Measurements from ENCODE around the gene IRF9. TPM values are rescaled to one million over a fixed set of nuclear protein-coding genes. Genes with fewer than 3 reads are reported as not detected.
A peak's percentile ranks its signal among the peaks of the same experiment; 100 is the strongest.

The IRF9 gene
- total and polyA plus RNA-seq, 2 of the 13 experiments (the other 11 are each of a cell fraction or from before 2014, with no cell fraction given) = 14.9 to 49.7 TPM

DNA sequence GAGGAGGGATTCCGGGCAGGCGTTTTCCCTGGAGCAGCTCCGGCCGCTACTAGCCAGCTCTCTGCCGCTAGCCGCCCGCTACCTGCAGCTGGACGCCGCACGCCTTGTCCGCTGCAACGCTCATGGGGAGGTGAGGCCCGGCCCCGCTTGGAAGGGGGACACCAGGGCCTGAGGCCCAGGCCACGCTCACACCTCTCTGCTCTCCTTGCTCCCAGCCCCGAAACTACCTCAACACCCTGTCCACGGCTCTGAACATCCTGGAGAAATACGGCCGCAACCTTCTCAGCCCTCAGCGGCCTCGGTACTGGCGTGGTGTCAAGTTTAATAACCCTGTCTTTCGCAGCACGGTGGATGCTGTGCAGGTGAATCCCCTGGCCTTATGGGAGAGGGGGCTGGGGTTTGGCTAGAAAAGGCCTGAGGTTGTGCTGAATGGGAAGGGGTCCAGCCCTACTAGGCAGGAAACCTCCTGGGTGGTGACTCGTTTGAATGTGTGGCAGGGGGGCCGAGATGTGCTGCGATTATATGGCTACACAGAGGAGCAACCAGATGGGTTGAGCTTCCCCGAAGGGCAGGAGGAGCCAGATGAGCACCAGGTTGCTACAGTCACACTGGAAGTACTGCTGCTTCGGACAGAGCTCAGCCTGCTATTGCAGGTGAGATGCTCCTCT is 13.2 kb upstream of the IRF9 start (continued):
- TF ChIP-seq CEBPG (CRISPR knock-in tag; IDR thresholded peaks at IDR 0.05) (no peak), ZNF883 (CRISPR knock-in tag; IDR thresholded peaks at IDR 0.05; ENCODE audit: not compliant biosample characterization) (no peak), CENPT (CRISPR knock-in tag; IDR thresholded peaks at IDR 0.05; ENCODE audit: low read depth) (peak; percentile 55; the same call in 1 of the 2 replicates), XRCC5 (optimal IDR thresholded peaks at IDR 0.05; ENCODE audit: low read length) (no peak), FOXP1 (IDR thresholded peaks at IDR 0.05) (no peak), FOXP1 (CRISPR knock-in tag; IDR thresholded peaks at IDR 0.05) (no peak), ZNF691 (CRISPR knock-in tag; IDR thresholded peaks at IDR 0.05; ENCODE audit: borderline replicate concordance, low read depth) (peak; percentile 70; the same call in 1 of the 2 replicates), ZNF280D (CRISPR knock-in tag; IDR thresholded peaks at IDR 0.05) (peak; percentile 89; the same call in 1 of the 2 replicates), PAWR (CRISPR knock-in tag; IDR thresholded peaks at IDR 0.05; ENCODE audit: borderline replicate concordance) (no peak), ZNF354B (CRISPR knock-in tag; IDR thresholded peaks at IDR 0.05) (peak; percentile 84; the same call in 1 of the 2 replicates), MAF1 (CRISPR knock-in tag; IDR thresholded peaks at IDR 0.05; ENCODE audit: borderline replicate concordance) (no peak), HHEX (CRISPR knock-in tag; IDR thresholded peaks at IDR 0.05) (no peak), ZNF781 (CRISPR knock-in tag; IDR thresholded peaks at IDR 0.05; ENCODE audit: borderline replicate concordance, not compliant biosample characterization) (peak; percentile 75), TBL1XR1 (IDR thresholded peaks at IDR 0.05; ENCODE audit: borderline replicate concordance, low read length, partially characterized antibody) (no peak), ZNF33A (CRISPR knock-in tag; IDR thresholded peaks at IDR 0.05; ENCODE audit: borderline replicate concordance) (no peak), SMYD3 (CRISPR knock-in tag; IDR thresholded peaks at IDR 0.05) (no peak)
- TF ChIP-seq, protein P1, sequence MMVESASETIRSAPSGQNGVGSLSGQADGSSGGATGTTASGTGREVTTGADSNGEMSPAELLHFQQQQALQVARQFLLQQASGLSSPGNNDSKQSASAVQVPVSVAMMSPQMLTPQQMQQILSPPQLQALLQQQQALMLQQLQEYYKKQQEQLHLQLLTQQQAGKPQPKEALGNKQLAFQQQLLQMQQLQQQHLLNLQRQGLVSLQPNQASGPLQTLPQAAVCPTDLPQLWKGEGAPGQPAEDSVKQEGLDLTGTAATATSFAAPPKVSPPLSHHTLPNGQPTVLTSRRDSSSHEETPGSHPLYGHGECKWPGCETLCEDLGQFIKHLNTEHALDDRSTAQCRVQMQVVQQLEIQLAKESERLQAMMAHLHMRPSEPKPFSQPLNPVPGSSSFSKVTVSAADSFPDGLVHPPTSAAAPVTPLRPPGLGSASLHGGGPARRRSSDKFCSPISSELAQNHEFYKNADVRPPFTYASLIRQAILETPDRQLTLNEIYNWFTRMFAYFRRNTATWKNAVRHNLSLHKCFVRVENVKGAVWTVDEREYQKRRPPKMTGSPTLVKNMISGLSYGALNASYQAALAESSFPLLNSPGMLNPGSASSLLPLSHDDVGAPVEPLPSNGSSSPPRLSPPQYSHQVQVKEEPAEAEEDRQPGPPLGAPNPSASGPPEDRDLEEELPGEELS (CRISPR knock-in tag; IDR thresholded peaks at IDR 0.05) = no peak
- TF ChIP-seq, protein P2, sequence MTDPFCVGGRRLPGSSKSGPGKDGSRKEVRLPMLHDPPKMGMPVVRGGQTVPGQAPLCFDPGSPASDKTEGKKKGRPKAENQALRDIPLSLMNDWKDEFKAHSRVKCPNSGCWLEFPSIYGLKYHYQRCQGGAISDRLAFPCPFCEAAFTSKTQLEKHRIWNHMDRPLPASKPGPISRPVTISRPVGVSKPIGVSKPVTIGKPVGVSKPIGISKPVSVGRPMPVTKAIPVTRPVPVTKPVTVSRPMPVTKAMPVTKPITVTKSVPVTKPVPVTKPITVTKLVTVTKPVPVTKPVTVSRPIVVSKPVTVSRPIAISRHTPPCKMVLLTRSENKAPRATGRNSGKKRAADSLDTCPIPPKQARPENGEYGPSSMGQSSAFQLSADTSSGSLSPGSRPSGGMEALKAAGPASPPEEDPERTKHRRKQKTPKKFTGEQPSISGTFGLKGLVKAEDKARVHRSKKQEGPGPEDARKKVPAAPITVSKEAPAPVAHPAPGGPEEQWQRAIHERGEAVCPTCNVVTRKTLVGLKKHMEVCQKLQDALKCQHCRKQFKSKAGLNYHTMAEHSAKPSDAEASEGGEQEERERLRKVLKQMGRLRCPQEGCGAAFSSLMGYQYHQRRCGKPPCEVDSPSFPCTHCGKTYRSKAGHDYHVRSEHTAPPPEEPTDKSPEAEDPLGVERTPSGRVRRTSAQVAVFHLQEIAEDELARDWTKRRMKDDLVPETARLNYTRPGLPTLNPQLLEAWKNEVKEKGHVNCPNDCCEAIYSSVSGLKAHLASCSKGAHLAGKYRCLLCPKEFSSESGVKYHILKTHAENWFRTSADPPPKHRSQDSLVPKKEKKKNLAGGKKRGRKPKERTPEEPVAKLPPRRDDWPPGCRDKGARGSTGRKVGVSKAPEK (CRISPR knock-in tag; IDR thresholded peaks at IDR 0.05; ENCODE audit: borderline replicate concordance) = 0 out of 2 replicates have a peak, but pooled peaks have one; percentile 51
- TF ChIP-seq, protein P3, sequence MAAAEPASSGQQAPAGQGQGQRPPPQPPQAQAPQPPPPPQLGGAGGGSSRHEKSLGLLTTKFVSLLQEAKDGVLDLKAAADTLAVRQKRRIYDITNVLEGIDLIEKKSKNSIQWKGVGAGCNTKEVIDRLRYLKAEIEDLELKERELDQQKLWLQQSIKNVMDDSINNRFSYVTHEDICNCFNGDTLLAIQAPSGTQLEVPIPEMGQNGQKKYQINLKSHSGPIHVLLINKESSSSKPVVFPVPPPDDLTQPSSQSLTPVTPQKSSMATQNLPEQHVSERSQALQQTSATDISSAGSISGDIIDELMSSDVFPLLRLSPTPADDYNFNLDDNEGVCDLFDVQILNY (CRISPR knock-in tag; conservative IDR thresholded peaks at IDR 0.05) = no peak

All from HepG2 (cell line).